Neuronal stem cell (in vitro differentiated cells): Measurements from ENCODE around the gene BRD3OS.

ENCODE experiments used
- DNase-seq: peaks from one replicate; pipeline ENCODE4 v3.0.0-alpha.2; 2013; ENCODE audit warnings: low spot score
- H2AFZ ChIP-seq: one replicate; pipeline ENCODE4 v1.6.1; 2013; ENCODE audit warnings: mild to moderate bottlenecking, low read length, inconsistent platforms
- H2AK5ac ChIP-seq: 2 replicates; pipeline ENCODE4 v1.6.1; 2013; ENCODE audit warnings: low read depth, mild to moderate bottlenecking, inconsistent platforms, low read length, moderate library complexity, mixed read lengths
- H2BK120ac ChIP-seq: 2 replicates; pipeline ENCODE4 v1.6.1; 2013; ENCODE audit warnings: low read depth, mild to moderate bottlenecking, inconsistent platforms, low read length, moderate library complexity, mixed read lengths
- H2BK12ac ChIP-seq: one replicate; pipeline ENCODE4 v1.6.1; 2013; ENCODE audit warnings: low read length, inconsistent platforms
- H2BK15ac ChIP-seq: 2 replicates; pipeline ENCODE4 v1.6.1; 2013; ENCODE audit warnings: mild to moderate bottlenecking, low read length, inconsistent platforms, mixed read lengths
- H2BK5ac ChIP-seq: one replicate; pipeline ENCODE4 v1.6.1; 2013; ENCODE audit warnings: inconsistent platforms, mild to moderate bottlenecking, low read length, moderate library complexity
- H3K14ac ChIP-seq: one replicate; pipeline ENCODE4 v1.6.1; 2013; ENCODE audit warnings: low read length, inconsistent platforms
- H3K18ac ChIP-seq: 2 replicates; pipeline ENCODE4 v1.6.1; 2013; ENCODE audit warnings: low read length, inconsistent platforms
- H3K23ac ChIP-seq: 2 replicates; pipeline ENCODE4 v1.6.1; 2013; ENCODE audit warnings: low read depth, mild to moderate bottlenecking, mixed read lengths, low read length, inconsistent platforms; ENCODE audit not compliant: poor library complexity
- H3K27ac ChIP-seq: replicated peaks from 3 replicates; pipeline ENCODE4 v1.5.1; 2013; ENCODE audit warnings: low read length, inconsistent platforms
- H3K27me3 ChIP-seq, 3 experiments: 2 replicates each; pipeline ENCODE4 v1.6.1; 2013; ENCODE audit warnings: low read length in 3 of 3, mild to moderate bottlenecking in 2 of 3, inconsistent platforms in 1 of 3, low read depth in 1 of 3, mixed read lengths in 1 of 3, moderate library complexity in 1 of 3; ENCODE audit not compliant: control insufficient read depth in 3 of 3, insufficient read depth in 3 of 3
- H3K36me3 ChIP-seq, 2 donors: replicated peaks in 1 of 2; 2 replicates each; pipeline ENCODE4 v1.6.1; 2013; ENCODE audit warnings: low read length in 2 of 2; ENCODE audit not compliant: control insufficient read depth in 2 of 2, insufficient read depth in 2 of 2
- H3K4ac ChIP-seq: 2 replicates; pipeline ENCODE4 v1.6.1; 2013; ENCODE audit warnings: inconsistent platforms, mild to moderate bottlenecking, low read length, moderate library complexity
- H3K4me1 ChIP-seq, 2 donors: 1 replicate in 1 of 2; 2 replicates in 1 of 2; pipeline ENCODE4 v1.6.1; 2013; ENCODE audit warnings: low read length in 2 of 2, low read depth in 1 of 2; ENCODE audit not compliant: control insufficient read depth in 2 of 2, insufficient read depth in 1 of 2
- H3K4me2 ChIP-seq: one replicate; pipeline ENCODE4 v1.6.1; 2013; ENCODE audit warnings: mild to moderate bottlenecking, low read length, inconsistent platforms; ENCODE audit not compliant: insufficient read depth, poor library complexity, severe bottlenecking
- H3K4me3 ChIP-seq, 2 donors: 2 replicates each; pipeline ENCODE4 v1.5.1; 2013; ENCODE audit warnings: low read length in 2 of 2, mild to moderate bottlenecking in 2 of 2, inconsistent platforms in 1 of 2, moderate library complexity in 1 of 2
- H3K79me1 ChIP-seq: one replicate; pipeline ENCODE4 v1.6.1; 2013; ENCODE audit warnings: low read depth, mild to moderate bottlenecking, inconsistent platforms, low read length, moderate library complexity
- H3K9ac ChIP-seq: one replicate; pipeline ENCODE4 v1.6.1; 2013; ENCODE audit warnings: mild to moderate bottlenecking, low read depth, low read length, inconsistent platforms; ENCODE audit not compliant: poor library complexity
- H3K9me3 ChIP-seq, 2 donors: replicated peaks in 1 of 2; 2 replicates each; pipeline versions ENCODE3 to v1.6.1; 2013; ENCODE audit warnings: low read length in 2 of 2, mild to moderate bottlenecking in 2 of 2, inconsistent platforms in 1 of 2, low read depth in 1 of 2, mixed read lengths in 1 of 2, moderate library complexity in 1 of 2; ENCODE audit not compliant: control insufficient read depth in 2 of 2, insufficient read depth in 1 of 2
- H4K8ac ChIP-seq: one replicate; pipeline ENCODE4 v1.6.1; 2013; ENCODE audit warnings: low read depth, mild to moderate bottlenecking, inconsistent platforms, low read length, moderate library complexity
- H4K91ac ChIP-seq: one replicate; pipeline ENCODE4 v1.6.1; 2013; ENCODE audit warnings: low read length, low read depth, mild to moderate bottlenecking, inconsistent platforms; ENCODE audit not compliant: poor library complexity
- WGBS, 2 donors: extraction: QIAGEN DNeasy Blood & Tissue Kit; methylation state at CpG; one replicate each; pipeline ENCODE4 v1.1.7; 2013; ENCODE audit warnings: missing lambda C conversion rate in 2 of 2, mixed read lengths in 1 of 2; ENCODE audit not compliant: insufficient read length in 2 of 2, insufficient replicate concordance in 1 of 2; ENCODE audit errors: extremely low coverage in 2 of 2; 5-methylcytosine and 5-hydroxymethylcytosine counted together

BRD3OS gene

DNA sequence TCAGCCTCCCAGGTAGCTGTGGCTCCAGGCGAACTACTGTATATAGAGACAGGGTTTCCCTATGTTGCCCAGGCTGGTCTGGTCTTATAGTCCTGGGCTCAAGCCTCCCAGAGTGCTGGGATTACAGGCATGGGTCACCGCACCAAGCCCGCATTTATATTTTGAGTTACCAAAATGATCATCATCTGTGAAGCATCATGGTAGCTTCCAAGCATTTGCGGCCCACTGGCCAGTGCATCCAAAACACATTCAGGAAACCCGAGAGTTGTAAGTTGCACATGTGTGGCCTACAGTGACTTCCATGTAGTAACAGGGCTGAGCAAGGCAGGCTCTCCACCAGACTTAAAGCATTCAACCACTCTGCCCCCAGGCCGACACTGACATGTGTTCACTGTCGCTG, 2.3 kb downstream of the BRD3OS start:
- no peak overlapping the region for H2BK15ac ChIP-seq
- H3K4me1 ChIP-seq, result peaks cover 9 to 12% of the 10 kb centered on the region in 2 donors
- no peak overlapping the region for H2AK5ac ChIP-seq
- H3K4ac ChIP-seq, result no peak overlapping the region
- H2BK5ac ChIP-seq, result no peak overlapping the region
- no peak overlapping the region for H3K4me3 ChIP-seq
- H2AFZ ChIP-seq, result no peak overlapping the region
- H3K4me2 ChIP-seq, result no peak overlapping the region
- H3K27me3 ChIP-seq, result no peaks in the 10 kb centered on the region
- H4K8ac ChIP-seq, result no peak overlapping the region
- no peak overlapping the region for H3K14ac ChIP-seq
- H2BK12ac ChIP-seq, result no peak overlapping the region
- H3K9ac ChIP-seq, result no peak overlapping the region
- no peak overlapping the region for H4K91ac ChIP-seq
- peaks cover 26 to 61% of the 10 kb centered on the region in 2 donors for H3K36me3 ChIP-seq
- H3K79me1 ChIP-seq, result peaks cover 4% of the 10 kb centered on the region
- no peak overlapping the region for H3K27ac ChIP-seq
- H3K18ac ChIP-seq, result no peak overlapping the region
- H3K9me3 ChIP-seq, result no peaks in the 10 kb centered on the region
- no peak overlapping the region for H2BK120ac ChIP-seq
- no peak overlapping the region for H3K23ac ChIP-seq
- no peak for DNase-seq
- WGBS, 2 donors, result no CpG with 5 or more reads among the region's 7 CpGs

DNA sequence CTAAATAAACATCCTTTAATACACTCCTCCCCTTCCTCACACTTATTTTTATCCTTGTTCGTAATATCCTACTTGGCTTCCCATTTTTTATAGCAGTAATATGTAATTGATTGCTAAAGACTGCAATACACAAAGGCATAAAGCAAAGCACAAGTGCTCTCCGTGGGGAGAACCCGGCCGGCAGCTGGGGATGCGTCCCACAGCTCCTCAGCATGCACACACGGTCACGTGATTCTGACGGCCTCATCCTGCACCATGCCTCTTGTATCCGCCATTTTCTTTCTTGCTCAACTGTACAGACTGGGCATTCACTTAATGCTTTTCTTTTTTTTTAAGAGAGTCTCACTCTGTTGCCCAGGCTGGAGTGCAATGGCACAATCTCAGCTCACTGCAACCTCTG, 2.8 kb downstream of the BRD3OS start:
- H3K18ac ChIP-seq, result no peak overlapping the region
- peaks cover 9 to 12% of the 10 kb centered on the region in 2 donors for H3K4me1 ChIP-seq
- H2BK15ac ChIP-seq, result no peak overlapping the region
- no peak overlapping the region for H3K4me2 ChIP-seq
- H3K14ac ChIP-seq, result no peak overlapping the region
- H3K79me1 ChIP-seq, result peaks cover 4% of the 10 kb centered on the region
- no peaks in the 10 kb centered on the region for H3K27me3 ChIP-seq
- no peak overlapping the region for H4K91ac ChIP-seq
- H3K4me3 ChIP-seq, result no peak overlapping the region
- H2BK5ac ChIP-seq, result no peak overlapping the region
- no peaks in the 10 kb centered on the region for H3K9me3 ChIP-seq
- WGBS, 2 donors, result 100% methylated on average over 1 of the region's 9 CpGs
- no peak overlapping the region for H3K27ac ChIP-seq
- H3K36me3 ChIP-seq, result peaks cover 30 to 66% of the 10 kb centered on the region in 2 donors
- no peak overlapping the region for H2BK120ac ChIP-seq
- DNase-seq, result no peak
- H2AK5ac ChIP-seq, result no peak overlapping the region
- H3K9ac ChIP-seq, result no peak overlapping the region
- no peak overlapping the region for H3K4ac ChIP-seq
- no peak overlapping the region for H2AFZ ChIP-seq
- no peak overlapping the region for H4K8ac ChIP-seq
- no peak overlapping the region for H3K23ac ChIP-seq
- no peak overlapping the region for H2BK12ac ChIP-seq

DNA sequence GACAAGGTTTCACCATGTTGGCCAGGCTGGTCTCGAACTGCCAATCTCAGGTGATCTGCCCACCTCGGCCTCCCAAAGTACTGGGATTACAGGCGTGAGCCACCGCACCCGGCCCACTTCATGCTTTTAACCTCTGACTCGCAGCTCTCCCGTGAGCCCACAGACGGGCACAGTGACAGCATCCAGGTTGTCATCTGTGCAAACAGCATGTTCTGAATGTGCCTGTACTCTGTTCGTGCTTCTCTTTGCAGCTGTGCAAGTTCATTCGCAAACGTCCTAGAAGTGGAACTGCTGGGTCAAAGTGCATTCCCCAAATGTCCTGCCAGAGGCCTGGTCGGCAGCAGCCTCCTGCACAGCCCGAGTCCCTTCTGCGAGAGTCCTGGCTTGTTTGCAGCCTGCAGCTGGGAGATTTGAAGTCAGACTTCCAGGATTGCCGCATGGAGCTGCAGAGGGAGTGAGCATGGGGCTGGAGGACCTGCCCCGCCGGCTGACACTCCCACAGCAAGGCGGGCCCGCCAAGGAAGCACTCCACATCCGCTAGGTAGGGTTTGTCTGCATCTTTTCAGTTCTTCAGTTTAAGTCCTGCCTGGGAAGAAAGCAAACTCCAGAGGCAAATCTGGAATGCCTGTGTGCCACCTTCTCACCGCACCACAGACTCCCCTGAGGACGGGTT, 3.4 kb downstream of the BRD3OS start:
- H3K9ac ChIP-seq, result no peak overlapping the region
- peaks cover 9 to 12% of the 10 kb centered on the region in 2 donors for H3K4me1 ChIP-seq
- H3K9me3 ChIP-seq, result no peaks in the 10 kb centered on the region
- WGBS, 2 donors, result no CpG with 5 or more reads among the region's 22 CpGs
- no peak overlapping the region for H3K14ac ChIP-seq
- no peak overlapping the region for H2BK120ac ChIP-seq
- no peak overlapping the region for H2BK5ac ChIP-seq
- H2BK15ac ChIP-seq, result no peak overlapping the region
- no peaks in the 10 kb centered on the region for H3K27me3 ChIP-seq
- no peak overlapping the region for H3K4me2 ChIP-seq
- peak overlapping the region; percentile 14 for H3K23ac ChIP-seq
- no peak overlapping the region for H4K91ac ChIP-seq
- no peak for DNase-seq
- H3K18ac ChIP-seq, result no peak overlapping the region
- H3K79me1 ChIP-seq, result peaks cover 4% of the 10 kb centered on the region
- H3K4ac ChIP-seq, result no peak overlapping the region
- H3K4me3 ChIP-seq, result no peak overlapping the region
- no peak overlapping the region for H2BK12ac ChIP-seq
- H4K8ac ChIP-seq, result no peak overlapping the region
- H2AK5ac ChIP-seq, result no peak overlapping the region
- no peak overlapping the region for H2AFZ ChIP-seq
- peaks cover 35 to 73% of the 10 kb centered on the region in 2 donors for H3K36me3 ChIP-seq
- H3K27ac ChIP-seq, result no peak overlapping the region

DNA sequence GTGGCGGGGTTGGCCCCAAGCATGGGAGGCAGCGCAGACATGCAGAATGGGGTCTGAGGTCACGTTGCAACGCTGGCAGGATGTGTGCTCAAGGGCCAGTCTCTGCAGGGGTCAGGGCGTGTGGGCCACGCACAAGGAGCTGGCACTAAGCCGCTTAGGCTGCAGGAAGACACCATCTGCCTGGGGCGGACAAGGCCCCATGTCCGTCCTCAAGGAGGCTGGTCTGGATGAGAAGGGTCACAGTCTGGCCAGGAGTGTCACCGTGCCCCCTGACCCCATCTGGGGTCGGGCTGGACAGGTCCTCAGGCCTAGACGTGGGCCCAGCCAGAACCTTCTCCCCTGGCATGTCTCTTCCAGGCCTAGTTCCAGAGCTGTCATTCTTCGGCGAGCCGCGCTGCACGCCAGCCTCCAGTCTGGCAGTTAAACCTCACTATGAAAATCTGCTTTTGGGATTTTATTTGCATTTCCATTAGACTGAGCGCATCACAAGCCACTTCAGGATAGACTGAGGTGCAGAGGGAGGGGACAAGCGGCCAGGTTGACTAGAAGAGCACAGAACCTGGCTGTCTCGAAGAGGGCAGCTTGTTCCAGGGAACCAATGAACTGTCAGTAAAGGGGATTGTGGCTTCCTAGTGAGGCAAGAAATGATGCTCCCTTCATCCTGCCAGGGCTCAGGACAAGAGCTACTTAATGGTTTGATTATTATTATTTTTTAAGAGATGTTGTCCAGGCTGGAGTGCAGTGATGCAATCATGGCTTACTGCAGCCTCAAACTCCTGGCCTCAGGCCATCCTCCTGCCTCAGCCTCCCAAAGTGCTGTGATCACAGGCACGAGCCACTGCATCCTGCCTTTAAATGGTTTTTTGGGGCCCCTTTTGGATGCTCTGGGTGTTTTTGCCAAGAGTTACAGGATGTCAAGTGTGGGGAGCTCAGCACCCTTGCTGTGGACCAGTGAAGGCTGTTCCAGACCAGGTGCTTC, 4.3 kb downstream of the BRD3OS start:
- peaks cover 7 to 9% of the 10 kb centered on the region in 2 donors for H3K4me1 ChIP-seq
- H3K27me3 ChIP-seq, result no peaks in the 10 kb centered on the region
- H2AFZ ChIP-seq, result no peak overlapping the region
- H2BK120ac ChIP-seq, result no peak overlapping the region
- H3K23ac ChIP-seq, result peak overlapping the region; percentile 14
- no peak overlapping the region for H4K91ac ChIP-seq
- H3K79me1 ChIP-seq, result peaks cover 4% of the 10 kb centered on the region
- no peak overlapping the region for H2BK12ac ChIP-seq
- no peak overlapping the region for H3K4ac ChIP-seq
- no CpG with 5 or more reads among the region's 21 CpGs for WGBS, 2 donors
- H2AK5ac ChIP-seq, result no peak overlapping the region
- no peak overlapping the region for H3K27ac ChIP-seq
- no peak overlapping the region for H3K18ac ChIP-seq
- H3K14ac ChIP-seq, result no peak overlapping the region
- H4K8ac ChIP-seq, result no peak overlapping the region
- no peak overlapping the region for H2BK15ac ChIP-seq
- H3K9me3 ChIP-seq, result no peaks in the 10 kb centered on the region
- H3K36me3 ChIP-seq, result peaks cover 43 to 81% of the 10 kb centered on the region in 2 donors
- H3K9ac ChIP-seq, result no peak overlapping the region
- DNase-seq, result no peak
- H3K4me3 ChIP-seq, result peak overlapping the region in 1 of 2 donors; percentile 10
- H3K4me2 ChIP-seq, result no peak overlapping the region
- no peak overlapping the region for H2BK5ac ChIP-seq
